Activated T-helper 9 cell treated with anti-CD3 and anti-CD28 coated beads, Interleukin-2, amount 50 U/mL, for 16 hours (primary cell): ENCODE data around the gene EIF2B1.
"Not testable (repeated sequence)": the region's sequence is repeated elsewhere in the genome, so short reads cannot be mapped to it uniquely, and the experiment has no call there.

Experiments
- DNase-seq: peaks from one replicate; pipeline ENCODE4 v3.0.0-alpha.2; 2020; ENCODE audit warnings: low read depth

The EIF2B1 gene

GRCh38 chr12:123617580-123617979 lies 15.9 kb downstream of the EIF2B1 start:
- DNase-seq = no peak

GRCh38 chr12:123617144-123617543 lies 16.3 kb downstream of the EIF2B1 start:
- DNase-seq = no peak

- DNase-seq = no peak
Measured at GRCh38 chr12:123614531-123614930, 19.0 kb downstream of the EIF2B1 start.

DNA sequence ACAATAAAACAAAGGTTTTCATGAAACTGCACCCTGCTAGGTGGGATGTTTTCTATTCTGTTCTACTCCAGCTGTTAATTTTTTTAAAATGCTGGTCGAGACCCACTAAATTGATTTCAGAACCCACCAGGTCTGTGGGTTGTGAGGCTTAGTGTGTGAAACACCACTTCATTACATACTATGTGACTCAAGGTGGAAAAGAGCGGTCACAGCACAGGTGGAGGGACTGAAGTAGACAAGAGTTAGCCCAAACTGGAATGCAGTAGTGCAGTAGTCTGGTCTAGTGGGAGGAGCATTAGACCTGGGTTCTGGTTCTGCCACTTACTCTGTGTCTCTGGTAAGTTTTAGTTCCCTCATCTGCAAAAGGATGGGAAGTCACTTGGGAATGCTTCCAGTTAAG lies 19.4 kb downstream of the EIF2B1 start:
- no peak for DNase-seq

DNA sequence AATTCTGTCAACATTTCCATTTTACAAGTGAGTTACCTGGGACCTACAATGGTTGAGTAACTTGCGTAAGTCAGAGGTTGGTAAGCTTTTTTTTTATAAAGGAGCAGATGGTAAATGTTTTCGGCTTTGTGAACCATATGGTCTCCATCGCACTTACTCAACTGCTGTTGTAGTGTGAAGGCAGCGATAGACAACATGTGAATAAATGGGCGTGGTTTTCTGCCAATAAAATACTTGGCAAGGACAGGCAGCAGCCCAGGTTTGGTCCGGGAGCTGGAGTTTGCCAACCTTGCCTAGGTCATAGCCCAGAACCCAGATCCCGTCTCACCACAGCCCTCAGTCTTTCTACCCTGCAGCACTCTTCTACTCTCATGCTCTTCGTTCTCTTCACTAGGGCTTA lies 25.3 kb downstream of the EIF2B1 start:
- no peak for DNase-seq

- no peak for DNase-seq
Measured at GRCh38 chr12:123607756-123608155, 25.7 kb downstream of the EIF2B1 start.

DNA sequence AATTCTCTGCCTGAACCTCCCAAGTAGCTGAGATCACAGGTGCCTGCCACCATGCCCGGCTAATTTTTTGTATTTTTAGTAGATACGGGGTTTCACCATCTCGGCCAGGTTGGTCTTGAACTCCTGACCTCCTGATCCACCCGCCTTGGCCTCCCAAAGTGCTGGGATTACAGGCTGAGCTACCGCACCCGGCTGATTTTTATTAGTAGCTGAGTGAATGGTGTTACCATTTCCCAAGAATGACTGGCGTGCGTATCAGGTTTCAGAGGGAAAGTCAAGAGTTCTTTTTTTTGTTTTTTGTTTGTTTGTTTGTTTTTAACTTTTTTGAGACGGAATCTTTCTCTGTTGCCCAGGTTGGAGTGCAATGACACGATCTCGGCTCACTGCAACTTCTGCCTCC lies 30.0 kb downstream of the EIF2B1 start:
- not testable (repeated sequence) for DNase-seq

GRCh38 chr12:123602651-123603195 lies 30.8 kb downstream of the EIF2B1 start:
- no peak for DNase-seq

GRCh38 chr12:123601602-123602489 lies 31.6 kb downstream of the EIF2B1 start, which contains the start of gene DDX55:
TSS of gene DDX55 (plus strand) at chr12:123602099. CDS start at chr12:123602149, 50 bp downstream.
- DNase-seq = peak; percentile 83

DNA sequence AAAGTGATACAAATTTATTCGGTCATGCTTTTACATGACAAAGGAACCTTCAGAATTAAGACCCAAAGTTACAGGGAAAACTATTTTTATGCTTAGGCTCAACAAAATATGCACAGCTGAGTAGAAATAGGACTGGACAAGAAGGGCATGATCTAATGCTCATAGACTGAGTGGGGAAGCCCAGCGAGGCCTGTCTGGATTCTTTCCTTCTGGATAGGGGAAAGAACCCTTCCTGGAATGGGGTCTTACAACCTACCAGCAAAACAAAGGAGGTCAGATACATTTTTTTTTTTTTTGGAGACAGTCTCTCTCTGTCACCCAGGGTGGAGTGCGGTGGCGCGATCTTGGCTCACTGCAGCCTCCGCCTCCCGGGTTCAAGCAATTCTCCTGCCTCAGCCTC lies 33.8 kb downstream of the EIF2B1 start:
- no peak for DNase-seq

DNA sequence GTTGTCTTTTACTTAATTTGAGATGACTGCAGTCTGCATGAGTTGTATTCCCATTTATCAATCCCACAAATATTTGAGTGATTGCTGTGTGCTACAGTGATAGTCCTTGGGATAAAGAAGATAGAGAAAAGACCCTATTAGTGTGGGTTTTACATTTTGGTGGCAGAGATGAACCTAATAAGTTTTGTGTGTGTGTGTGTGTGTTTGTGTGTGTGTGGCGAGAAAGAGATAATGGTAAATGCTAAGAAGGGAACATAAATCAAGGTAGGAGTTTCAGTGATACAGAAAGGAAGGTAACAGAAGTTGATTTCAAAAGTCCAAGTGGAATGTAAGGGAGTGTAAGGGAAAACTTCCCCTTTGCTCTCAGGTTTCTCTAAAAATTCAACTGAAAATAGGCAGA lies 34.2 kb downstream of the EIF2B1 start:
- DNase-seq = no peak

GRCh38 chr12:123598522-123598921 lies 35.0 kb downstream of the EIF2B1 start:
- no peak for DNase-seq

GRCh38 chr12:123597100-123597499 lies 36.4 kb downstream of the EIF2B1 start:
- no peak for DNase-seq

DNA sequence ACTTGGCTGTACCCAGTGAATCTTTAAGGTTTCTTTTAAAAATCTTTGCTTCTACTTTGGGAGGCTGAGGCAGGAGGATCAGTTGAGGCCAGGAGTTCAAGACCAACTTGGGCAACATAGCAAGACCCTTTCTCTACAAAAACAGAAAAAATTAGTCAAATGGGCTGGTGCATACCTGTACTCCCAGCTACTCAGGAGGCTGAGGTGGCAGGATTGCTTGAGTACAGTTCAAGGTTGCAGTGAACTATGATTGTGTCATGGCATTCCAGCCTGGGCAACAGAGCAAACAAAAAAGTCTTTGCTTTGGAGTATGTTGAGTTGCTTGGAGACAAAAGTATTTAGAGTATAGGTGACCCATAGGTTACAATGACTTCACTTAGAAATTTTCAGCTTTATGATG lies 37.8 kb downstream of the EIF2B1 start:
- no peak for DNase-seq

DNA sequence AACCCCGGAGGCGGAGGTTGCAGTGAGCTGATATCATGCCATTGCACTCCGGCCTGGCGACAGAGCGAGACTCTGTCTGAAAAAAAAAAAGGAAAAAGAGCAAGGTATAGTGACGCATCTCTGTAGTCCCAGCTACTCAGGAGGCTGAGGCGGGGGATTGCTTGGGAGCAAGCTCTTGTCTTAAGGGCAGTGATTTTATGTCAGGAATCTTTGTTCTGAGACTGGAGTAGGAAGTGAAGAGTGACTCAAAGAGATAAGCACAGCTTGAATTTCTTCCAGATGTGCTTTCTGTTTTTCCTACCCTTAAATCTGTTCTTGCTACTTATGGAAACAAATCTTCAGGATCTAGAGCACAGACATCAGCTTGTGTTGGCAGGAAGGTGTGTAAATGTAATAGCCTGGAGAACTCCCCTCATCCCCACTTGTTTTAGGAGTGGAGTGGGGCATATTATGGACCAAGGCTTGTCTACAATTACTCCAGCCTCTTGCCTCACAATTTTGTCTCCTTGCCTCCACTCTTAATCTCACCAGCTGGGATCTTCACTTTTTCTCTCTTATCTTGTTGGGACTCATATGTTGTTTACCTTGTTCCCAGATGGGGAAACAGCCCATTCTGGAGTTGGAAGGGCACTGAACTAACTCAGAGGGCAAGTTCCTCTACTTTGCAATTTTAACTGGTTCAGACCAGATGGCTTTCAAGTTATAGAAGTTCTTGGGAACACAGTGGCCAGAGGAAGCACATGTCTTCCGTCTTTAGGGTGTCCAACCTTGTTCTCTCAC lies 41.6 kb downstream of the EIF2B1 start:
- DNase-seq = no peak

DNA sequence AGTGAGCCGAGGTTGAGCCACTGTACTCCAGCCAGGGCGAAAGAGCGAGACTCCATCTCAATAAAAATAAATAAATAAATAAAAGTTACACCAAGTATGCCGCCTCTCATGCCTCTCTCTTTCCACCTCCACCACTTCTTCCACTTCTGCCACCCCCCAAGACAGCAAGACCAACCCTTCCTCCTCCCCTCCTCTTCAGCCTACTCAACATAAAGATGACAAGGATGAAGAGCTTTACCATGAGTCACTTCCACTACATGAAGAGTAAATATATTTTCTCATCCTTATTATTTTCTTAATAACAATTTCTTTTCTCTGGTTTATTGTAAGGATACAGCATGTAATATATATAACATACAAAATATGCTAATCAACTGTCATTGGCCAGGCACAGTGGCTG lies 52.7 kb downstream of the EIF2B1 start:
- DNase-seq = no peak

GRCh38 chr12:123578829-123579228 lies 54.7 kb downstream of the EIF2B1 start:
- not testable (repeated sequence) for DNase-seq

DNA sequence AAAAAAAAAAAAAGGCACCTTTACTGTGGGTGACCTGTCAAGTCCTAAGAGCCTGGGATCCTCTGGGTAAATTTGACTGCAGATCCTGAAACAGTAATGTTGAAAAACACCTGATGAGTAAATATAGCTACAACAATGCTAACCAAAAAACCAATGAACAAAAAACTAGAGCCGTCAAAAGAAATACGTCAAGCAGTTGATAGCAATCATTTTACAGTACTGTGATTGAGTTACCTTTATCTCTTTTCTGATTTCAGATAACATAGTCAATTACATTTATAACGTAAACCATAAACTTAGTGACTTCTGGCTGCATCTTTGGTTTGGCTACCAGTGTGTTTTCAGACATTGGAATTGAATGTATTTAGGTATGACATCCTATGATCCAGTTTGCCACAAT lies 55.2 kb downstream of the EIF2B1 start:
- no peak for DNase-seq

DNA sequence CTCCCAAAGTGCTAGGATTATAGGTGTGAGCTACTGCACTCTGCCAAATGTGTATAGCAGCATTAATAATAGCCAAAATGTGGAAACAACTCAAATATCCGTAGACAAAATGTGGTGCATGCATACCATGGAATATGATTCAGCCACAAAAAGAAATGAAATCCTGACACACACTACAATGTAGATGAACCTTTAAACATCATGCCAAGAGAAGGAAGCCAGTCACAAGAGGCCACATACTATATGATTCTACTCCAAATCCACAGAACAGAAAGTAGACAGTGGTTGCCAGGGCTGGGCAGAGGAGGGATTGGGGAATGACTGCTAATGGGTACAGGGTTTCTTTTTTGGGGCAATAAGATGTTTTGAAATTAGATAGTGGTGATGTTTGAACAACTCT lies 56.9 kb downstream of the EIF2B1 start:
- no peak for DNase-seq

- DNase-seq = no peak
Measured at GRCh38 chr12:123573870-123574269, 59.6 kb downstream of the EIF2B1 start.

- no peak for DNase-seq
Measured at GRCh38 chr12:123572391-123572790, 61.1 kb downstream of the EIF2B1 start.

DNA sequence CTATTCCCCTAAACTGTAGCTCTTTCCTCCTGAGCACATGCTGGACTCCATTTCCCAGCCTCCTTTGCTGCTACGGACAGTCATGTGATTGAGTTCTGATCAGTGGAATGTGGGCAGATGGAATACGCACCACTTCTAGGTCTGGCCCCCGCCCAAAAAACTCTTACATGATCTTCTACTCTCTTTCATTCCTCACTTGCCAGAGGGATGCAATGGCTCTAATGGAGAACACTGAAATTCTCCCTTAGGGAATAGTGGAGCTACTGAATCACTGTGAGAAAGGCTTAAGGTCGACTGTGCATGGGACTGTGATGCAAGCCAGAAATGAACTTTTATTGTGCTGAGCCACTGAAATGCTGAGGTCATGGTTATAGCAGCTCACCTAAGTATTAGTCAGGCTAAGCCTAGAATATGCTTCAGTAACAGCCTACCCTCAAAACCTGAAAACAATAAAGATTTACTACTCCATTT lies 62.1 kb downstream of the EIF2B1 start:
- DNase-seq = no peak
